ENCODE data around the gene FLT3.

The FLT3 gene

GRCh38 chr13:27962128-27962841 is 138.1 kb downstream of the FLT3 start:
- TF ChIP-seq, protein P1, sequence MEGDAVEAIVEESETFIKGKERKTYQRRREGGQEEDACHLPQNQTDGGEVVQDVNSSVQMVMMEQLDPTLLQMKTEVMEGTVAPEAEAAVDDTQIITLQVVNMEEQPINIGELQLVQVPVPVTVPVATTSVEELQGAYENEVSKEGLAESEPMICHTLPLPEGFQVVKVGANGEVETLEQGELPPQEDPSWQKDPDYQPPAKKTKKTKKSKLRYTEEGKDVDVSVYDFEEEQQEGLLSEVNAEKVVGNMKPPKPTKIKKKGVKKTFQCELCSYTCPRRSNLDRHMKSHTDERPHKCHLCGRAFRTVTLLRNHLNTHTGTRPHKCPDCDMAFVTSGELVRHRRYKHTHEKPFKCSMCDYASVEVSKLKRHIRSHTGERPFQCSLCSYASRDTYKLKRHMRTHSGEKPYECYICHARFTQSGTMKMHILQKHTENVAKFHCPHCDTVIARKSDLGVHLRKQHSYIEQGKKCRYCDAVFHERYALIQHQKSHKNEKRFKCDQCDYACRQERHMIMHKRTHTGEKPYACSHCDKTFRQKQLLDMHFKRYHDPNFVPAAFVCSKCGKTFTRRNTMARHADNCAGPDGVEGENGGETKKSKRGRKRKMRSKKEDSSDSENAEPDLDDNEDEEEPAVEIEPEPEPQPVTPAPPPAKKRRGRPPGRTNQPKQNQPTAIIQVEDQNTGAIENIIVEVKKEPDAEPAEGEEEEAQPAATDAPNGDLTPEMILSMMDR (conservative IDR thresholded peaks at IDR 0.05; ENCODE audit: control insufficient read depth, insufficient read depth, low read depth, low read length): no peak
- H3K4me3 ChIP-seq (ENCODE audit: control insufficient read depth, low read depth, low read length): no peak overlapping the region
- no peak for DNase-seq (ENCODE audit: low read depth)

DNA sequence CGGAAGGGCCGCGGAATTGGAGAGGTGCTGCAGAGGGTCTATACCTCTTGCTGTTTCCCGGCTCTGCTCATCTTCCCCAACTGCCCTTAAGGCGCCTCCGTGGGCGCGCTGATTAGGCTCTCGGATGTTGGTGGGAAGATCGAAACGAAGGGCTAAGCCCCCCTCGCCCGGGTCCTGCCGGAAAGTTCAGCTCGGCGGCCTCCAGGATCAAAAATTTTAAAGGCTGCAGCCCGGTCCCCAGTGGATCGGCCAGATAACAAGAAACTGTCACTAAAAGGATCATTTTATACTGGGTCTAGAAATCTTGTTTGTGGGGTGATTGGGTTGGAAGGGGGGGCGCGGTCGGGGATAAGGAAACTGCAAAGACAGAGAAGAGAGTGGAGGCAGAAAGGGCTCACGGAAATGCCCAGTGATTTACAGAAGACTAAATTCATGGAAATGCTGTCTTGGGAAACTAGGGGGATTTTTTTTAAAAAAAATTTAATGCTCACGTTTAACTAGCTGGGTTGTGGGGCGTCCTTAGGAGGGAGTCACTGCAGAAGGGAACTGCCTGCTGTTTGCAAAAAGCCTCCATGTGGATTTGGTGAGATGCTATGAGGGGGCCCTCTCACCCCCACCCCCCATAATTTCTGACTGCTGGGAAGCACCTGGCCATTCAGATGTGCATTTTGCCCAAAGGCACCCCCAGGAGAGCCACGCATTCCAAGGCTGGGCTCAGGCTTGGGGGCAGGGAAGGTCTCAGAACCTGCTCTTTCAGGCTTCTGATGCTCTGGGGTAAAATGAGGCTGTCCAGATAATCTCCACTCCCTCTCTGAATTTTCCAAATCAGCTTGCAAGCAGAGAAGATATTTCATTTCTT is 138.9 kb downstream of the FLT3 start:
- no peak for DNase-seq (ENCODE audit: low read depth)
- no peak overlapping the region for H3K4me3 ChIP-seq (ENCODE audit: control insufficient read depth, low read depth, low read length)
- TF ChIP-seq, protein P1 (conservative IDR thresholded peaks at IDR 0.05; ENCODE audit: control insufficient read depth, insufficient read depth, low read depth, low read length): no peak

DNA sequence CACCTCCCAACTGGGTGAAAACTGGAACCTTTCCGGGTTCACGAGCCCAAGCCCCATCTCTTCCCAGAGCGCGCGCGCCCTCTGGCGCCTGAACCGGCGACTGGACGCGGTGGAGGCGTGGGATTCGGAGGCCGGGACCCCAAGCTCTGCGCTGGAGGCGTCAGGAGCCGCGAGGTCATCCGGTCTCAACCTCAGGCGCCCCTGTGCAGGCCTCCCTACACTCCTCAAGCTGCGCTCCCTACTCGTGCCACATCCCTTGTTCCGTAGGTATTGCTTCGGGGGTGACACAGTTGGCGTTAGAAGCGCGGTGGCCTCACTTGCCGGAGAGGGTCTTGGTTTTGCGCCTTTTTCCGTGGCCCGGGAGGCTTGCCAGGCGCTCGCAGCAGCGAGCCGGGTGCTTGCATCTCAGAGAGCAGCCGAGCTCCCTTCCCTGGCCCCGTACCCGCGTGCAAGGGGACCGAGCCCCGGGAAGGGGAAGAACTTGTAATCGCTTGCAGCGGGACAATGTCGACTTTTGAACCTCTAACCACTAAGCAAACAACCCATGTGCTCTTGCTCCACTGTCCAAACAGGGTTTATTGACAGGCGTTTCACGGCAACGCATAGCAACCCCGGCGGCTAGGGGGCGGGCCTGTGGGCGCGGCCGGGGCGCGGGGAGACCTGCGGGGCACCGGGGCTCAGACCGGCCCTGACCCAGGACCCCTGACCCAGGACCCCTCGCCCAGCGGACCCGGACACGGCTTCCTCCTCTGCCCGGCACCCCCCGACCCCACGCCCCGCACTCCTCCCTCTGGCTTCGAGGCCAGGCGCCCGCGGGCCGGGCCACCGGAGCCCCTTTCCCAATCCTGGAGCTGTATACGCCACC is 139.8 kb downstream of the FLT3 start:
- H3K4me3 ChIP-seq (ENCODE audit: control insufficient read depth, low read depth, low read length): no peak overlapping the region
- DNase-seq (ENCODE audit: low read depth): peak; percentile 22
- TF ChIP-seq, protein P1 (conservative IDR thresholded peaks at IDR 0.05; ENCODE audit: control insufficient read depth, insufficient read depth, low read depth, low read length): peak; percentile 18

DNA sequence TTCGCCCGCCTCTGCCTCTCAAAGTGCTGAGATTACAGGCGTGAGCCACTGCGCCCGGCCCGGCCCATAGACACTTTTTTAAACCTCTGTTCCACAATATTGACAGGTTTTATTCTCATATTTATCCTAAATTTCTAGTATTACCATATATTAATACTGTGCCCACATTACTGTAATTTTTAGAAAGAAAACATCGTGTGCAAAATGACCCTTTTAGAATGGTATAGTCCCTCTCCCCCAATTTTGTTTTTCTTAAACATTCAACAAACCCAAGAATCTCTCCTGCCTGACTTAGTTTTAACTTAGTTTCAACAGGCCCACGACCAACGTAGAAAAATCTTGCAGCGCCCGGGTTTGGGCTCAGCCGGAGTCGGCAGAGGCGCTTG is 140.4 kb downstream of the FLT3 start:
- no peak for DNase-seq (ENCODE audit: low read depth)
- H3K4me3 ChIP-seq (ENCODE audit: control insufficient read depth, low read depth, low read length): no peak overlapping the region
- TF ChIP-seq, protein P1 (conservative IDR thresholded peaks at IDR 0.05; ENCODE audit: control insufficient read depth, insufficient read depth, low read depth, low read length): no peak

GRCh38 chr13:27956576-27957300 is 143.6 kb downstream of the FLT3 start:
- no peak overlapping the region for H3K4me3 ChIP-seq (ENCODE audit: control insufficient read depth, low read depth, low read length)
- no peak for DNase-seq (ENCODE audit: low read depth)
- TF ChIP-seq, protein P1 (conservative IDR thresholded peaks at IDR 0.05; ENCODE audit: control insufficient read depth, insufficient read depth, low read depth, low read length): no peak
